Measurements from ENCODE around the gene ZNF451.

- TF ChIP-seq CTCF (IDR thresholded peaks at IDR 0.05), result no peak
- no peak for TF ChIP-seq POLR2A (IDR thresholded peaks at IDR 0.05)
These were observed 90.6 kb downstream of the ZNF451 start for GRCh38 chr6:57180596-57180995.
